IMR-90 (cell line): Measurements from ENCODE around the gene ATP6V0A4. TPM values are rescaled to one million over a fixed set of nuclear protein-coding genes. Genes with fewer than 3 reads are reported as not detected.

Source experiments
- ATAC-seq: fragments of 200-7000 bp; cut with Tn5 transposase; 2 replicates; pipeline ENCODE4 v1.9.1; 2020; ENCODE audit warnings: low read depth, mild to moderate bottlenecking, moderate library complexity
- BruUV-seq: library from RNA; stranded (reverse); fragments of 400-500 nt; replicated peaks from 2 replicates; lab custom pipeline; 2021; lab: Mats Ljungman, UMichigan
- CTCF ChIA-PET: fragments of 300-600 bp; formaldehyde crosslinking; extraction: SDS; loops from one replicate; lab custom pipeline; 2021; ENCODE audit warnings: antibody characterized with exemption; lab: Yijun Ruan, JAX
- POLR2A ChIA-PET: fragments of 300-600 bp; sonication (Branson Sonifier 250); formaldehyde crosslinking; loops from one replicate; lab custom pipeline; 2022; ENCODE audit warnings: antibody characterized with exemption; ENCODE audit not compliant: unreplicated experiment; lab: Charles Lee
- DNase-seq: peaks from one replicate; pipeline ENCODE4 v3.0.0; 2013
- H2AFZ ChIP-seq: replicated peaks from 2 replicates; pipeline ENCODE3; 2013; ENCODE audit warnings: low read length, mild to moderate bottlenecking; ENCODE audit not compliant: poor library complexity
- H2AK5ac ChIP-seq: 2 replicates; pipeline ENCODE4 v1.6.1; 2013; ENCODE audit warnings: low read depth, low read length, inconsistent platforms
- H2AK9ac ChIP-seq: replicated peaks from 2 replicates; pipeline ENCODE3; 2013; ENCODE audit warnings: mild to moderate bottlenecking, low read depth, low read length, moderate library complexity; ENCODE audit not compliant: poor library complexity
- H2BK120ac ChIP-seq: 2 replicates; pipeline ENCODE4 v1.6.1; 2013; ENCODE audit warnings: low read depth, low read length, inconsistent platforms
- H2BK15ac ChIP-seq: 3 replicates; pipeline ENCODE4 v1.6.1; 2013; ENCODE audit warnings: low read depth, low read length, inconsistent platforms
- H2BK20ac ChIP-seq: 2 replicates; pipeline ENCODE4 v1.6.1; 2013; ENCODE audit warnings: low read depth, mild to moderate bottlenecking, inconsistent platforms, low read length, moderate library complexity
- H2BK5ac ChIP-seq: 2 replicates; pipeline ENCODE4 v1.6.1; 2013; ENCODE audit warnings: mild to moderate bottlenecking, low read depth, low read length, inconsistent platforms; ENCODE audit not compliant: poor library complexity, severe bottlenecking
- H3K14ac ChIP-seq: replicated peaks from 2 replicates; pipeline ENCODE4 v1.6.1; 2013; ENCODE audit warnings: low read depth, low read length, inconsistent platforms
- H3K18ac ChIP-seq: 2 replicates; pipeline ENCODE4 v1.6.1; 2013; ENCODE audit warnings: low read depth, low read length, control low read depth
- H3K23ac ChIP-seq: 2 replicates; pipeline ENCODE4 v1.6.1; 2013; ENCODE audit warnings: low read depth, low read length, inconsistent platforms
- H3K27ac ChIP-seq: 2 replicates; pipeline ENCODE4 v1.5.1; 2013; ENCODE audit warnings: mild to moderate bottlenecking, control low read depth, low read length; ENCODE audit not compliant: insufficient read depth
- H3K27me3 ChIP-seq: 2 replicates; pipeline ENCODE4 v1.6.1; 2013; ENCODE audit warnings: low read length; ENCODE audit not compliant: control insufficient read depth, insufficient read depth
- H3K36me3 ChIP-seq: 2 replicates; pipeline ENCODE4 v1.6.1; 2013; ENCODE audit warnings: low read length, mixed read lengths; ENCODE audit not compliant: control insufficient read depth, insufficient read depth
- H3K4ac ChIP-seq: 2 replicates; pipeline ENCODE4 v1.6.1; 2013; ENCODE audit warnings: low read depth, low read length, inconsistent platforms
- H3K4me1 ChIP-seq: 2 replicates; pipeline ENCODE4 v1.6.1; 2013; ENCODE audit warnings: low read length, mixed read lengths; ENCODE audit not compliant: control insufficient read depth, insufficient read depth
- H3K4me2 ChIP-seq: 2 replicates; pipeline ENCODE4 v1.6.1; 2013; ENCODE audit warnings: low read depth, mild to moderate bottlenecking, control low read depth, low read length, moderate library complexity
- H3K4me3 ChIP-seq: 2 replicates; pipeline ENCODE4 v1.5.1; 2013; ENCODE audit warnings: low read depth, mild to moderate bottlenecking, control low read depth, low read length, moderate library complexity; ENCODE audit not compliant: insufficient read depth
- H3K56ac ChIP-seq: 2 replicates; pipeline ENCODE4 v1.6.1; 2013; ENCODE audit warnings: low read length, inconsistent platforms; ENCODE audit not compliant: insufficient read depth; ENCODE audit errors: extremely low read depth
- H3K79me1 ChIP-seq, 2 experiments: 2 replicates each; pipeline ENCODE4 v1.6.1; 2013; ENCODE audit warnings: low read length in 2 of 2, inconsistent platforms in 1 of 2, low read depth in 1 of 2
- H3K9ac ChIP-seq: 2 replicates; pipeline ENCODE4 v1.6.1; 2013; ENCODE audit warnings: low read depth, low read length, control low read depth
- H3K9me1 ChIP-seq: 2 replicates; pipeline ENCODE4 v1.6.1; 2013; ENCODE audit warnings: low read length, inconsistent platforms; ENCODE audit not compliant: insufficient read depth
- H3K9me3 ChIP-seq: 2 replicates; pipeline ENCODE4 v1.6.1; 2013; ENCODE audit warnings: low read length; ENCODE audit not compliant: control insufficient read depth, insufficient read depth
- H4K20me1 ChIP-seq: 2 replicates; pipeline ENCODE4 v1.6.1; 2013; ENCODE audit warnings: low read length, inconsistent platforms; ENCODE audit not compliant: insufficient read depth
- H4K5ac ChIP-seq: 2 replicates; pipeline ENCODE4 v1.6.1; 2013; ENCODE audit warnings: mild to moderate bottlenecking, low read depth, low read length, control low read depth
- H4K8ac ChIP-seq, 2 experiments: 2 replicates each; pipeline ENCODE4 v1.6.1; 2013; ENCODE audit warnings: low read depth in 2 of 2, low read length in 2 of 2, control low read depth in 1 of 2, inconsistent platforms in 1 of 2
- H4K91ac ChIP-seq: 2 replicates; pipeline ENCODE4 v1.6.1; 2013; ENCODE audit warnings: low read depth, low read length, inconsistent platforms; ENCODE audit not compliant: insufficient read depth
- CTCF ChIP-seq: conservative IDR thresholded peaks from 2 replicates; pipeline ENCODE4 v1.5.1; 2012; ENCODE audit warnings: mild to moderate bottlenecking, low read depth, low read length, improper control_type of control experiment
- NFE2L2 ChIP-seq: fragments of 150-350 bp; IDR thresholded peaks from 2 replicates; pipeline ENCODE4 v1.6.1; 2016; ENCODE audit warnings: low read depth, mild to moderate bottlenecking, low read length
- RAD21 ChIP-seq: IDR thresholded peaks from 2 replicates; pipeline ENCODE4 v1.6.1; 2012; ENCODE audit warnings: low read length, improper control_type of control experiment
- RCOR1 ChIP-seq: IDR thresholded peaks from 2 replicates; pipeline ENCODE4 v1.6.1; 2012; ENCODE audit warnings: mild to moderate bottlenecking, low read length, improper control_type of control experiment; ENCODE audit not compliant: insufficient replicate concordance
- SMC3 ChIP-seq: fragments of 150-350 bp; IDR thresholded peaks from 2 replicates; pipeline ENCODE4 v1.6.1; 2016; ENCODE audit warnings: low read depth, mild to moderate bottlenecking, antibody characterized with exemption, low read length, moderate library complexity
- WGBS, 2 experiments: methylation state at CpG; one replicate each; pipeline versions ENCODE4 v1.1.5 to v1.1.7; 2013; ENCODE audit warnings: missing lambda C conversion rate in 2 of 2; ENCODE audit not compliant: insufficient read length in 1 of 2; ENCODE audit errors: extremely low coverage in 2 of 2; 5-methylcytosine and 5-hydroxymethylcytosine counted together
- dilution Hi-C: fragments of 300-500 bp; cut with HindIII; formaldehyde crosslinking; loops from one replicate; pipeline ENCODE4 v1.14.3; 2018; ENCODE audit warnings: low sequenced_read_pairs; ENCODE audit not compliant: unreplicated experiment
- in situ Hi-C: fragments of 300-500 bp; cut with MboI; formaldehyde crosslinking; loops from 3 replicates; pipeline ENCODE4 v1.14.3; 2019; ENCODE audit warnings: low sequenced_read_pairs, inconsistent platforms, mixed read lengths
- intact Hi-C: fragments of 100-400 bp; cut with micrococcal nuclease; formaldehyde crosslinking; loops from 2 replicates; pipeline ENCODE4 v1.10.0; 2022
- polyA plus RNA-seq, 3 experiments: library from polyadenylated mRNA; depleted of rRNA; stranded (reverse); fragments of >200 nt; gene quantifications; 2 replicates each; pipeline ENCODE4 v1.2.3, GENCODE V29; 2012; ENCODE audit warnings: low replicate concordance in 1 of 3
- total RNA-seq: library from RNA; depleted of rRNA; stranded (reverse); fragments of >200 nt; gene quantifications from 2 replicates; pipeline ENCODE4 v1.2.3, GENCODE V29; 2012
- TF ChIP-seq, protein P1 (sequence below): fragments of 150-350 bp; IDR thresholded peaks from 2 replicates; pipeline ENCODE4 v1.6.1; 2016; ENCODE audit warnings: low read depth, mild to moderate bottlenecking, low read length, moderate library complexity, borderline replicate concordance

Gene ATP6V0A4
- total and polyA plus RNA-seq, 2 of the 4 experiments (the other 2 are of a cell fraction): 0.05 to 0.18 TPM

- Histone ChIP-seq H3K4me3 (no peak overlapping the region), H3K79me1 (no peaks in the 10 kb centered on the region), H2BK5ac (no peak overlapping the region), H4K20me1 (no peaks in the 10 kb centered on the region), H3K27me3 (no peaks in the 10 kb centered on the region), H2AFZ (no peak overlapping the region), H2AK9ac (no peak overlapping the region), H3K56ac (no peak overlapping the region), H3K23ac (no peak overlapping the region), H3K4ac (no peak overlapping the region), H3K9me1 (no peaks in the 10 kb centered on the region), H4K91ac (no peak overlapping the region), H4K8ac (no peak overlapping the region), H2BK15ac (no peak overlapping the region), H3K9ac (no peak overlapping the region), H4K5ac (no peak overlapping the region), H3K18ac (no peak overlapping the region), H3K27ac (no peak overlapping the region), H3K4me2 (no peak overlapping the region), H3K14ac (no peak overlapping the region), H2BK20ac (no peak overlapping the region), H3K9me3 (peaks cover 9% of the 10 kb centered on the region), H3K4me1 (no peaks in the 10 kb centered on the region), H3K36me3 (no peaks in the 10 kb centered on the region), H2AK5ac (no peak overlapping the region), H2BK120ac (no peak overlapping the region)
- dilution Hi-C loops (no loop called here), in situ Hi-C loops (no loop called here), intact Hi-C loops (no loop called here)
- ATAC-seq (no peak), DNase-seq (no peak)
- ChIA-PET POLR2A (no interaction called here), CTCF (interaction anchor here (0.6 kb wide), 1 partner anchor 18 kb away, joined by 3 read pairs; no protein-coding TSS in a partner anchor)
- no TSS peak for BruUV-seq
- TF ChIP-seq, protein P1, sequence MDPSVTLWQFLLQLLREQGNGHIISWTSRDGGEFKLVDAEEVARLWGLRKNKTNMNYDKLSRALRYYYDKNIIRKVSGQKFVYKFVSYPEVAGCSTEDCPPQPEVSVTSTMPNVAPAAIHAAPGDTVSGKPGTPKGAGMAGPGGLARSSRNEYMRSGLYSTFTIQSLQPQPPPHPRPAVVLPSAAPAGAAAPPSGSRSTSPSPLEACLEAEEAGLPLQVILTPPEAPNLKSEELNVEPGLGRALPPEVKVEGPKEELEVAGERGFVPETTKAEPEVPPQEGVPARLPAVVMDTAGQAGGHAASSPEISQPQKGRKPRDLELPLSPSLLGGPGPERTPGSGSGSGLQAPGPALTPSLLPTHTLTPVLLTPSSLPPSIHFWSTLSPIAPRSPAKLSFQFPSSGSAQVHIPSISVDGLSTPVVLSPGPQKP: no peak
- TF ChIP-seq CTCF (no peak), SMC3 (no peak), RAD21 (no peak), RCOR1 (no peak), NFE2L2 (no peak)
- no CpG with 5 or more reads among the region's 4 CpGs for WGBS, 2 experiments
Observed at GRCh38 chr7:138657854-138658386, 140.1 kb downstream of the ATP6V0A4 start.
